Hematopoietic multipotent progenitor cell treated with erythropoietin and hydrocortisone succinate and interleukin-3 and kit ligand, for 6 days (in vitro differentiated cells): Measurements from ENCODE around the gene FOXP1.
A peak's percentile ranks its signal among the peaks of the same experiment; 100 is the strongest.

Source experiments
- DNase-seq: peaks from one replicate; pipeline ENCODE4 v3.0.0-alpha.2; 2015

FOXP1 gene

GRCh38 chr3:70919661-70920060 lies 663.9 kb downstream of the FOXP1 start:
- no peak for DNase-seq

- DNase-seq, result no peak
Measured at GRCh38 chr3:70919091-70919490, 664.4 kb downstream of the FOXP1 start.

- peak; percentile 71 for DNase-seq
Measured at GRCh38 chr3:70916375-70917055, 667.0 kb downstream of the FOXP1 start.

- DNase-seq, result no peak
Measured at GRCh38 chr3:70914862-70915261, 668.7 kb downstream of the FOXP1 start.

- DNase-seq, result no peak
Measured at GRCh38 chr3:70911719-70912118, 671.8 kb downstream of the FOXP1 start.

- DNase-seq, result no peak
Measured at GRCh38 chr3:70905491-70905890, 678.0 kb downstream of the FOXP1 start.
